ENCODE results near the gene CUX1.

CUX1 gene

GRCh38 chr7:102253066-102253972 is 435.9 kb downstream of the CUX1 start:
- no peak overlapping the region for H3K4me3 ChIP-seq (ENCODE audit: low read length)
- H3K9ac ChIP-seq (ENCODE audit: low read depth, low read length), result no peak overlapping the region
- H3K9me3 ChIP-seq (ENCODE audit: insufficient read depth, low read depth, low read length), result no peaks in the 10 kb centered on the region
- H3K4me1 ChIP-seq (ENCODE audit: insufficient read depth, low read length), result peaks cover 9% of the 10 kb centered on the region; the same call in 1 of the 2 replicates
- H3K27me3 ChIP-seq (ENCODE audit: insufficient read depth, low read length), result no peaks in the 10 kb centered on the region
- H3K27ac ChIP-seq (ENCODE audit: low read depth, low read length), result no peak overlapping the region
- 94% methylated on average over 19 of the region's 19 CpGs for WGBS
- peaks cover 15% of the 10 kb centered on the region for H3K36me3 ChIP-seq (ENCODE audit: insufficient read depth, low read length)

GRCh38 chr7:102253973-102254370 is 436.5 kb downstream of the CUX1 start:
- 94% methylated on average over 13 of the region's 13 CpGs for WGBS
- Histone ChIP-seq H3K27ac (ENCODE audit: low read depth, low read length) (no peak overlapping the region), H3K36me3 (ENCODE audit: insufficient read depth, low read length) (peaks cover 15% of the 10 kb centered on the region), H3K27me3 (ENCODE audit: insufficient read depth, low read length) (no peaks in the 10 kb centered on the region), H3K9ac (ENCODE audit: low read depth, low read length) (no peak overlapping the region), H3K4me1 (ENCODE audit: insufficient read depth, low read length) (peaks cover 9% of the 10 kb centered on the region; the same call in 1 of the 2 replicates), H3K4me3 (ENCODE audit: low read length) (no peak overlapping the region), H3K9me3 (ENCODE audit: insufficient read depth, low read depth, low read length) (no peaks in the 10 kb centered on the region)

GRCh38 chr7:102254521-102254920 is 437.1 kb downstream of the CUX1 start:
- peaks cover 9% of the 10 kb centered on the region; the same call in 1 of the 2 replicates for H3K4me1 ChIP-seq (ENCODE audit: insufficient read depth, low read length)
- no peak overlapping the region for H3K27ac ChIP-seq (ENCODE audit: low read depth, low read length)
- no peak overlapping the region for H3K9ac ChIP-seq (ENCODE audit: low read depth, low read length)
- no peaks in the 10 kb centered on the region for H3K27me3 ChIP-seq (ENCODE audit: insufficient read depth, low read length)
- no peak overlapping the region for H3K4me3 ChIP-seq (ENCODE audit: low read length)
- 90% methylated on average over 8 of the region's 8 CpGs for WGBS
- no peaks in the 10 kb centered on the region for H3K9me3 ChIP-seq (ENCODE audit: insufficient read depth, low read depth, low read length)
- peaks cover 10% of the 10 kb centered on the region for H3K36me3 ChIP-seq (ENCODE audit: insufficient read depth, low read length)

GRCh38 chr7:102255501-102255900 is 438.1 kb downstream of the CUX1 start:
- Histone ChIP-seq H3K27ac (ENCODE audit: low read depth, low read length) (no peak overlapping the region), H3K9me3 (ENCODE audit: insufficient read depth, low read depth, low read length) (no peaks in the 10 kb centered on the region), H3K27me3 (ENCODE audit: insufficient read depth, low read length) (no peaks in the 10 kb centered on the region), H3K4me1 (ENCODE audit: insufficient read depth, low read length) (peaks cover 9% of the 10 kb centered on the region; the same call in 1 of the 2 replicates), H3K9ac (ENCODE audit: low read depth, low read length) (no peak overlapping the region), H3K36me3 (ENCODE audit: insufficient read depth, low read length) (0 out of 2 replicates have a peak, but pooled peaks cover under 1% of the 10 kb centered on the region), H3K4me3 (ENCODE audit: low read length) (no peak overlapping the region)
- WGBS, result 94% methylated on average over 6 of the region's 7 CpGs

- 96% methylated on average over 12 of the region's 15 CpGs for WGBS
Observed at GRCh38 chr7:102255916-102256315, 438.5 kb downstream of the CUX1 start.

GRCh38 chr7:102258073-102258748 is 440.8 kb downstream of the CUX1 start:
- no peak overlapping the region for H3K4me3 ChIP-seq (ENCODE audit: low read length)
- no peak overlapping the region for H3K27ac ChIP-seq (ENCODE audit: low read depth, low read length)
- no peaks in the 10 kb centered on the region for H3K27me3 ChIP-seq (ENCODE audit: insufficient read depth, low read length)
- WGBS, result 90% methylated on average over 25 of the region's 25 CpGs
- no peaks in the 10 kb centered on the region for H3K36me3 ChIP-seq (ENCODE audit: insufficient read depth, low read length)
- no peaks in the 10 kb centered on the region for H3K4me1 ChIP-seq (ENCODE audit: insufficient read depth, low read length)
- no peaks in the 10 kb centered on the region for H3K9me3 ChIP-seq (ENCODE audit: insufficient read depth, low read depth, low read length)
- H3K9ac ChIP-seq (ENCODE audit: low read depth, low read length), result no peak overlapping the region

More at GRCh38 chr7:102255916-102256315, 438.5 kb downstream of the CUX1 start:
- Histone ChIP-seq H3K36me3 (ENCODE audit: insufficient read depth, low read length) (no peaks in the 10 kb centered on the region), H3K4me3 (ENCODE audit: low read length) (no peak overlapping the region), H3K27me3 (ENCODE audit: insufficient read depth, low read length) (no peaks in the 10 kb centered on the region), H3K9ac (ENCODE audit: low read depth, low read length) (no peak overlapping the region), H3K27ac (ENCODE audit: low read depth, low read length) (no peak overlapping the region), H3K4me1 (ENCODE audit: insufficient read depth, low read length) (peaks cover 9% of the 10 kb centered on the region; the same call in 1 of the 2 replicates), H3K9me3 (ENCODE audit: insufficient read depth, low read depth, low read length) (no peaks in the 10 kb centered on the region)

GRCh38 chr7:102258749-102259107 is 441.3 kb downstream of the CUX1 start:
- H3K4me1 ChIP-seq (ENCODE audit: insufficient read depth, low read length), result no peaks in the 10 kb centered on the region
- H3K36me3 ChIP-seq (ENCODE audit: insufficient read depth, low read length), result no peaks in the 10 kb centered on the region
- H3K4me3 ChIP-seq (ENCODE audit: low read length), result no peak overlapping the region
- H3K9ac ChIP-seq (ENCODE audit: low read depth, low read length), result no peak overlapping the region
- H3K9me3 ChIP-seq (ENCODE audit: insufficient read depth, low read depth, low read length), result no peaks in the 10 kb centered on the region
- no peak overlapping the region for H3K27ac ChIP-seq (ENCODE audit: low read depth, low read length)
- 89% methylated on average over 12 of the region's 12 CpGs for WGBS
- no peaks in the 10 kb centered on the region for H3K27me3 ChIP-seq (ENCODE audit: insufficient read depth, low read length)

GRCh38 chr7:102260856-102261255 is 443.4 kb downstream of the CUX1 start:
- Histone ChIP-seq H3K4me3 (ENCODE audit: low read length) (no peak overlapping the region), H3K27me3 (ENCODE audit: insufficient read depth, low read length) (no peaks in the 10 kb centered on the region), H3K9ac (ENCODE audit: low read depth, low read length) (no peak overlapping the region), H3K36me3 (ENCODE audit: insufficient read depth, low read length) (no peaks in the 10 kb centered on the region), H3K9me3 (ENCODE audit: insufficient read depth, low read depth, low read length) (no peaks in the 10 kb centered on the region), H3K4me1 (ENCODE audit: insufficient read depth, low read length) (no peaks in the 10 kb centered on the region; the same call in 1 of the 2 replicates), H3K27ac (ENCODE audit: low read depth, low read length) (no peak overlapping the region)
- WGBS, result 87% methylated on average over 9 of the region's 9 CpGs

GRCh38 chr7:102261451-102261850 is 444.0 kb downstream of the CUX1 start:
- Histone ChIP-seq H3K4me1 (ENCODE audit: insufficient read depth, low read length) (no peaks in the 10 kb centered on the region; the same call in 1 of the 2 replicates), H3K27ac (ENCODE audit: low read depth, low read length) (no peak overlapping the region), H3K27me3 (ENCODE audit: insufficient read depth, low read length) (no peaks in the 10 kb centered on the region), H3K9me3 (ENCODE audit: insufficient read depth, low read depth, low read length) (no peaks in the 10 kb centered on the region), H3K4me3 (ENCODE audit: low read length) (no peak overlapping the region), H3K9ac (ENCODE audit: low read depth, low read length) (no peak overlapping the region), H3K36me3 (ENCODE audit: insufficient read depth, low read length) (no peaks in the 10 kb centered on the region)
- WGBS, result 93% methylated on average over 8 of the region's 9 CpGs

- H3K27ac ChIP-seq (ENCODE audit: low read depth, low read length), result no peak overlapping the region
- H3K9me3 ChIP-seq (ENCODE audit: insufficient read depth, low read depth, low read length), result no peaks in the 10 kb centered on the region
- no peak overlapping the region for H3K9ac ChIP-seq (ENCODE audit: low read depth, low read length)
- H3K4me3 ChIP-seq (ENCODE audit: low read length), result no peak overlapping the region
- no peaks in the 10 kb centered on the region for H3K36me3 ChIP-seq (ENCODE audit: insufficient read depth, low read length)
- no peaks in the 10 kb centered on the region for H3K27me3 ChIP-seq (ENCODE audit: insufficient read depth, low read length)
- WGBS, result 95% methylated on average over 13 of the region's 13 CpGs
- no peaks in the 10 kb centered on the region; the same call in 1 of the 2 replicates for H3K4me1 ChIP-seq (ENCODE audit: insufficient read depth, low read length)
Observed at GRCh38 chr7:102262546-102262945, 445.1 kb downstream of the CUX1 start.

GRCh38 chr7:102264367-102264891 is 447.0 kb downstream of the CUX1 start:
- WGBS, result 89% methylated on average over 13 of the region's 13 CpGs
- Histone ChIP-seq H3K27me3 (ENCODE audit: insufficient read depth, low read length) (no peaks in the 10 kb centered on the region), H3K9ac (ENCODE audit: low read depth, low read length) (no peak overlapping the region), H3K4me1 (ENCODE audit: insufficient read depth, low read length) (no peaks in the 10 kb centered on the region; the same call in 1 of the 2 replicates), H3K27ac (ENCODE audit: low read depth, low read length) (no peak overlapping the region), H3K9me3 (ENCODE audit: insufficient read depth, low read depth, low read length) (no peaks in the 10 kb centered on the region), H3K4me3 (ENCODE audit: low read length) (no peak overlapping the region), H3K36me3 (ENCODE audit: insufficient read depth, low read length) (no peaks in the 10 kb centered on the region)

All from HUES64 (cell line).